ELR (cell line): ENCODE results near the gene PTPRG.

Experiments
- DNase-seq: peaks from one replicate; pipeline ENCODE4 v3.0.0-alpha.2; 2015; ENCODE audit warnings: low read depth

PTPRG gene

GRCh38 chr3:61765157-61765876 lies 203.9 kb downstream of the PTPRG start:
- no peak for DNase-seq

GRCh38 chr3:61768284-61769037 lies 207.1 kb downstream of the PTPRG start:
- peak; percentile 19 for DNase-seq

- no peak for DNase-seq
Observed at GRCh38 chr3:61769266-61769990, 208.1 kb downstream of the PTPRG start.

GRCh38 chr3:61771976-61772375 lies 210.6 kb downstream of the PTPRG start:
- no peak for DNase-seq

GRCh38 chr3:61772456-61772855 lies 211.1 kb downstream of the PTPRG start:
- peak; percentile 34 for DNase-seq

- no peak for DNase-seq
Observed at GRCh38 chr3:61774279-61774890, 213.0 kb downstream of the PTPRG start.

- no peak for DNase-seq
Observed at GRCh38 chr3:61776390-61776789, 215.0 kb downstream of the PTPRG start.

- no peak for DNase-seq
Observed at GRCh38 chr3:61777483-61777882, 216.1 kb downstream of the PTPRG start.

- DNase-seq, result no peak
Observed at GRCh38 chr3:61778095-61778494, 216.7 kb downstream of the PTPRG start.

GRCh38 chr3:61780016-61780415 lies 218.6 kb downstream of the PTPRG start:
- DNase-seq, result no peak

GRCh38 chr3:61780455-61781228 lies 219.3 kb downstream of the PTPRG start:
- no peak for DNase-seq

- peak; percentile 57 for DNase-seq
Observed at GRCh38 chr3:61783993-61784718, 222.8 kb downstream of the PTPRG start.

GRCh38 chr3:61788623-61789507 lies 227.5 kb downstream of the PTPRG start:
- DNase-seq, result no peak

- no peak for DNase-seq
Observed at GRCh38 chr3:61789861-61790260, 228.5 kb downstream of the PTPRG start.

GRCh38 chr3:61790411-61790810 lies 229.0 kb downstream of the PTPRG start:
- no peak for DNase-seq

GRCh38 chr3:61793056-61793455 lies 231.7 kb downstream of the PTPRG start:
- DNase-seq, result no peak

GRCh38 chr3:61793521-61793920 lies 232.2 kb downstream of the PTPRG start:
- no peak for DNase-seq

GRCh38 chr3:61794341-61794740 lies 233.0 kb downstream of the PTPRG start:
- no peak for DNase-seq

GRCh38 chr3:61794961-61795360 lies 233.6 kb downstream of the PTPRG start:
- DNase-seq, result no peak

GRCh38 chr3:61796088-61796680 lies 234.8 kb downstream of the PTPRG start:
- no peak for DNase-seq
